Kidney capillary endothelial cell (primary cell): ENCODE measurements around the gene EIF3L.
A peak's percentile ranks its signal among the peaks of the same experiment; 100 is the strongest.

ENCODE experiments used
- DNase-seq: peaks from one replicate; pipeline ENCODE4 v3.0.0-alpha.2; 2018; ENCODE audit warnings: low spot score

The EIF3L gene

GRCh38 chr22:37927637-37927936, 78.4 kb downstream of the EIF3L start:
- DNase-seq: no peak

DNA sequence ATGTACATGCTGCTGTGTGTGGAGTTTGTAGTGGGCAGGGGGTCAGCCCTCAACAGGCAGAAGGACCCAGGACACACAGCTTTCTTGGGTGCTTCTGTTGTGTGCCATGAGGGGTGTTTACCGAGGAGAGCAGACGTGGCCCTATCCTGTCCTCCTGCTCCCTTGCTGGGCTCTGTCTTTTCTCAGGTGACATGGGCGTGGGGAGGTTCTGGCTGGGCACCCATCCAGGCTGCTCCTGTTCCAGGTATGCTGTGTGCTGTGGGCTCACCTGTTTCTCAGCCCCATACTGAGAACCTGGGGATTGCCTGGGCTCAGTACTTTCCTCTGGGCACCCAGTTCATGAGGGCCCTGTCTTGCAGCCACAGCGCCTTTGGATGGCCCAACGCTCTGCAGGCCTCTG, 80.2 kb downstream of the EIF3L start:
- no peak for DNase-seq

- no peak for DNase-seq
Measured at GRCh38 chr22:37930270-37930951, 81.2 kb downstream of the EIF3L start.

DNA sequence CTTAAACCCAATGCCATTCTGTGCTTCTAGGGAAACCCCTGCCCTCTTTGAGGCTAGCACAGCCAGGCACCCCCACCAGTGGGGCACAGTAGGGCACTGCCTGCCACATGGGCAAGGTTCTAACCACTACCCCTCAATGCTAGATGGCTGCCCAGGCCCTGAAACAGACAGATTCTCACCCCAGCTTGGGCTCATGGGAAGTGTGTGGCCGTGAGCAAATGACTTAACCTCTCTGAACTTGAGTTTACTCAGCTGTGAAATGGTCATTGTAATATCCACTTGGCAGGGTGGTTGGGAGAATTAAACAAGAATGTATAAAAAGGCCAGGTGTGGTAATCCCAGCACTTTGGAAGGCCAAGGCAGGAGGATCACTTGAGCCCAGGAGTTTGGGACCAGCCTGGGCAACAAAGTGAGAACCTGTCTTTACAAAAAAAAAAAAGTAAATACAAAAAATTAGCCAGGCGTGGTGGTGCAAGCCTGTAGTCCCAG, 81.8 kb downstream of the EIF3L start:
- no peak for DNase-seq

DNA sequence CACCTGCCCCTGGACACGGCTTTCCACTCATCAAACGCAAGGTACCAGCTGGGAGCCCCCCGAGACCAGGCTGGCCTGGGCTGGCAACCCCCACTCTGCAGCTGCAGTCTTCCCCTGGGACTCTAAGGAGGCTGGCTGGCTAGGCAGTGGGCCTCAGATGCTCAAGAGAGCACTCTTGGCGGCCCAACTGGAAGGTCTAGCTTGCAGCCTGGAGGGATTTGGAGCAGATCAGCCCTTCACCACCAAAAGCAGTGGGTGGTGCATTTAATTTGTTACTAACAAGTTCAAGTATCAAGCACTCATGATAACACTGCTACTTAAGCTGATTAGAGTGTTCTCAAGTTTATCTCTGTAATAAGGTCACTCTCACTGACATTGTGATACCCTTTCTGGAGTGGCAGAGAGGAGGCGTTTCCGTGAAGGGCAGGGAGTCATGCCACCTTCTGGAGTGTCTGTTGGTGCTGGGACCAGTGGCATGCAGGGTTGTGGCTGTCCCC, 82.7 kb downstream of the EIF3L start:
- no peak for DNase-seq

DNA sequence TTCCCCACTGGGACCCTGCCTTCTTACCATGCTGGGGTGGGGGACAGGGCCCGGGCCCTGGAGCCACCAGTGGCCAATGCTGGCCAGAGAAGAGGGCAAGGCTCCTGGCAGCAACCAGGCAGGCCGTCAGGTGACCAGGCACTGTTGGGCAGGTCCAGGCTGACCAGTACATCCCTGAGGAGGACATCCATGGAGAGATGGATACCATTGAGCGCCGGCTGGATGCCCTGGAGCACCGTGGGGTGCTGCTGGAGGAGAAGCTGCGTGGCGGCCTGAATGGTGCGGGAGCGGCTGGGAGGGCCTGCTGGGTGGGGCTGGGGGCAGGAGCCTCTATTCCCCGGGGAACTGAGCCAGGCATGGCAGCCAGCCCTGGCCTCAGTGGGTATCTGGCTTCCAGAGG, 83.2 kb downstream of the EIF3L start:
- DNase-seq: no peak

- DNase-seq: no peak
Measured at GRCh38 chr22:37932821-37933578, 83.8 kb downstream of the EIF3L start.

GRCh38 chr22:37933711-37934376, 84.6 kb downstream of the EIF3L start:
- DNase-seq: peak; percentile 92
